Measurements from ENCODE around the gene RNASE7.
"Not testable (repeated sequence)": the region's sequence is repeated elsewhere in the genome, so short reads cannot be mapped to it uniquely, and the experiment has no call there.

Gene RNASE7

DNA sequence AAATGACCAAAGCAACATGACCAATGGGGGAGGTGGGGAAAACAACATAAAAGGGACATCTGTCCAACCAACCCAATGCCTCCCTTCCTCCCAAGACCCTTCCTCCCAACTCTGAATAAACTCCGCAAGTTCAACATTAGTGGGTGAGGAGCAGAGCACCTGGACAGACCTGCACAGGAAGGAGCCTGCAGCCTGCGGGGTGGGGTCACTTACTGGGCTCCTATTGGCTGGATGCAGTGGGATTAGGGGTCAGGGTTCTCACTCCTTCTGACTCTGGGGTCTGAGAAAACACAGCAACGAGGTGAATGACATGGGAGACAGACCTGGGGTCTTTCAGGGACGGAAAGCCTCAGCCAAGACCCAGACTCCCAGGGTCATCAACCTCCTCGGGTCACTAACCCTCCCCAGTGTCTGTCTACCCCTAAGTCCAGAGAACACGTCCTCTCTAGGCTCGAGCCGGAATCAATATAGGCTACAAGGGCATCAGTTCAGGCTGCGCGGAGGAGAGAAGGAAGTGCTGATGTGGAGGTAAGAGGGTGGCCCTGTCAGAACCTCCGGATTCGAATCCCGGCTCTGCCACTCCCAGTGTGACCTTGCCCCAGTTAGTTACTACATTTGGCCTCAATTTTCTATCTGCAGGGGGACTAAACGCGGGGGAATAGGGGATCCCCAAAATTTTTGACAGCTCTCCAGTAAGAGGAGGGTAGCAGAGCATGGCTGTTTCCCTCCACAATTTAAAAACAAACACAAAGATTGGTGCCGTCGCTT is 18.2 kb upstream of the RNASE7 start:
- DNase-seq = no peak

DNA sequence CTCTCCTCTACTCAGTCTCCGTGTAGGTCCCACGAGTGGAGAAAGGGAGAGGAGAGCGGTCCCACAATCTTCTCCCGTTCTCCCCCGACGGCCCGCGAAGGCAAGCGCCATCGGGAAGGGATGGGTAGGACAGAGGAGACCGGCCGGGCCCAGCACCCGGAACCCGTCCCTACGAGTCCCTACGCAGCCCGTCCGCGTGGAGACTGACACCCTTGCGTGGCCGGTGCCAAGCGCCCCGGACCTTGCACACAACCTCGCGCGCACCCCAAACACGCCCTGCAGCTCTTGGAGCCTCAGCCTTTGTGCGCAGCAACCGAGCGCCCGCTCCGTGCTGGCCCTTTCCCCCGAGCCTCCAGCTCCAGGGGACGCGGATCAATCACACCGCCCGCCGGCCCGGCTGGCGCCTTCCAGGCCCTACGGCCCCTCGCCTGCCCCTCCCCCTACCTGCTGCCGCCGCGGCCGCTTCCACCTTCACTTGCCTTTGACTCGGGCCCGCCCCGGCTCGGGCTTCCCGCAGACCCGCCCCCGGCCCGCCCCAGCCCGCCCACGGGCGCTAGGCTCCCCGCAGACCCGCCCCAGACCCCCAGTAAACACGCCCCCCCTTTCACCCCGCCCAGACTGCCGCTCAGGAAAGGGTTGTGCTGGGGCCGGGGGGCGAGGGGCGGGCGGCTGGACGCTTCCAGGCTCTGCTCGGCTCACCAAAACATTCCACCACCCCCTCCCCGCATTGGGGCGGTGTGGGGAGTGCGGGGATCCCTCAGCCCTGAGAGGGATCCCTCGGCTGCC is 17.4 kb upstream of the RNASE7 start, which contains the start of gene NDRG2:
TSS of gene NDRG2 (minus strand) at position 477 of the 786 bp plus-strand sequence. CDS start 1,746 bp downstream, outside the sequence.
- DNase-seq = peak; percentile 68

DNA sequence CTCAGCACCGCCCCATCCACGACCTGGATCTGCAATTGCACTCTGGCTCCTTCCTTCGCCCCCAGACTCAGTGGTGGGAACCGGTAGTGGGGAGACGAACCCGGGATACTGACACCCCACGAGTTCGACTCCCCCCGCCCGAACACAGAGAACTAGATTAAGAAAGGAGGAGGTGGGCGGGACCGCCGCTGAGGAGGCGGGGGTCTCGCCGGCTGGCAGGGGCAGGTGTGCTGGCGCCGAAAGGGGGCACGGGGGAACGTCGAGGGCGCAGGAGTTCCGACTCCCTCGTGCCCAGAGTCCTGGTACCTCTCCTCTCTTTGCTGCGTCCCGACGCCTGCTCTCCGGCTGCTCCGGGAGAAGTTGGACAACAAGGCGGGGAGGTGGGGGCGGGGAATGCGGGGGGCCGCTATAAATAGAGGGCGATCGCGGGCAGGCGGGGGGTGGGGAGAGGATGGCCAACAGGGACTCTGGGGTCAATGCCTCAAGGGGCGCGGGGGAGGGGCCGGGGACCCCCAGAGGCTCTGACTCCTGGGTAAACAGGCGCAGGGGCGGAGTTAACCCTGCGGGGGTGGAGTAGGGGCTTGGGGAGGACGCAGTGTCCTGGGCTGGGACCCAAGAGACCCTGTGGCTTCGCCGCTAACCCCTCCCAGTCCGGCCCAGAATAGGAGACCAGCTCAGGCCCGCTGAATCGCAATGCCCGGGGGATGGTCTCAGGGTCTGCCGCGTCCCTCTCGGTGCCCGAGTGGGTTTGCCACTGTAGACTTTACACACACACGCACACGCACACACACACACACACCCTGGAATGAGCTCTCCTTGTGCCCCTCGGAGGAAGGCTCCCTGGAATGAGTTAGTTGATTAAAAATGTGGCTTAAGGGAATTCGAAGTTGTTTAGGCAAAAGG is 16.5 kb upstream of the RNASE7 start:
- no peak for DNase-seq

DNA sequence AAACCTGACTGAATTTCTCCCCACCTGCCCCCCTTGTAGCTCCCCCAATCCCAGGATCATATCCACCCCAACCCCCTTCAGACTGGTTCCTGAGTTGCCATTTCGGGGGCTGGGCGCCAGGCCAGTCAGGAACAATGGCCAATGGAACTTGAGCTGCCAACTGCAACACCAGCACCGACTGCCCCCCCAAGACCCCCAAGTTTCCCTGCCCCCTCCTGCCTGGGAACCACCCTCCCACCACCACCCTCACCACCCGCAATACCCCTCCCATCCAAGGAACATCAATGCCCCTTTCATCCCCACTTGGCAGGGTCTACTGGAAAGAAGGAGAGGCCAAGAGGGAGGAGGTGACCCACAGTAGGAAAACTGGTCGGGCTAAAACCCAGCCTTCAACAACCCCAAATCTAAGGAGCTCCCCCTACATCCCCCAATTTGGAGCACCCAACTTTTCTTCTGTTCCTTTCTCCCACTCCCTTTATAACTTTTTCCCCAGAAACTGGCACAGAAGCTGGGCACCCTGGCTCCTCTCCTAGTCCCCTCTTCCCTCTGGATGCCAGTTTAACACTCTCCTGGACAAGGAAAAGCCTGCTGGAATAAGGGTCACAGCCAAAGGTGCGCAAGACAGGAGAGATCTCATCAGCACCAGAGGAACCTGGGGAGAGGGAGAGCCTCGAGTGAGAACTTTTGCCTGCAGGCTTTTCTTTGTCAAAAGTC is 15.7 kb upstream of the RNASE7 start:
- no peak for DNase-seq

DNA sequence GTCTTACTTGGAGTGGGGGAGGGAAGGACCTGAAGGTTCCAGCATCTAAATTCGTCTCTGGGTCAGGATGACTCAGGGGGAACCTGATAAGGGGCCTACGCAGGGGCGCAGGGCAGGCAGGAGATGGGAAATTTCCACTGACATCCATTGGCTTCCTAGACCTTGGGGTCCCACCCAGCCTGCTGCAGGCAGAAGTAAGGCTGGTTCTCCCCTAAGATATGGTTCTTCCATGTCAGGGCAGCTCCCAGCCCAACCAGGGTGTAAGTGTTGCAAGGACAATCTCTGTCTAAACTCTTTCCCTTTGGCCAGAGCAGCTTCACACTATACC is 15.2 kb upstream of the RNASE7 start:
- DNase-seq = no peak

DNA sequence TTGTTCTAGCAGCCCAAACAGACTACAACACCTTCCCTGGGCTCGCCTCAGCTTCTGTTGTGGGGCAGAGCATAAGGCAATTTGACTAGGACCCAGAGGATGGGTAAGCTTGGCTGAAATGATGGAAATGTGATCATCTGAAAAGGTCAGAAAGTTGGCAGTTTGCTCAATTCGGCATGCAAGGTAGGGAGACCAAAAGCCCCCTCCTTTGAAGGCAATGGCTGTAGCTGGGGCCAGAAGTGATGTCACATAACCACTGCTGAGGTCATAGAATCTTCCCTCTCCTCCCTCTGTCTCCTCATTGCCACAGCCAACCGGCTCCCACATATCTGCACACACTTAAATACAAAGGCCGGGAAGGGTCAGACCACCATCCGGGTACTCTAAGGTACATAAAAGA is 12.2 kb upstream of the RNASE7 start, which contains the start of gene TPPP2:
TSS of gene TPPP2 (plus strand) at position 301 of the 400 bp plus-strand sequence. CDS start 365 bp downstream, outside the sequence.
- DNase-seq = no peak

DNA sequence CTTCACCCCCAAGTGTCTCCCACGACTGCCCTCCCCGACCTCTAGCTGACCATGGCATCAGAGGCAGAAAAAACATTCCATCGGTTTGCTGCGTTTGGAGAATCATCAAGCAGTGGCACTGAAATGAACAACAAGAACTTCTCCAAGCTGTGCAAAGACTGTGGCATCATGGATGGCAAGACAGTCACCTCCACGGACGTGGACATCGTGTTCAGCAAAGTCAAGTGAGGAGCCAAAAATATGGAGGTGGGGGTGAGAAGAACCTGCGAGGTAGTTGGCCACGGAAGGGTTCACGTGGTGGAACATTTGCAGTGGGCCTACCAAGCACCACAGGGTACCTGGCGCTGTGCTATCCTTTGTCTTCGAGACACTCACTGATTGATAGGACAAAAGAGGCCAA is 11.6 kb upstream of the RNASE7 start:
- DNase-seq = no peak

DNA sequence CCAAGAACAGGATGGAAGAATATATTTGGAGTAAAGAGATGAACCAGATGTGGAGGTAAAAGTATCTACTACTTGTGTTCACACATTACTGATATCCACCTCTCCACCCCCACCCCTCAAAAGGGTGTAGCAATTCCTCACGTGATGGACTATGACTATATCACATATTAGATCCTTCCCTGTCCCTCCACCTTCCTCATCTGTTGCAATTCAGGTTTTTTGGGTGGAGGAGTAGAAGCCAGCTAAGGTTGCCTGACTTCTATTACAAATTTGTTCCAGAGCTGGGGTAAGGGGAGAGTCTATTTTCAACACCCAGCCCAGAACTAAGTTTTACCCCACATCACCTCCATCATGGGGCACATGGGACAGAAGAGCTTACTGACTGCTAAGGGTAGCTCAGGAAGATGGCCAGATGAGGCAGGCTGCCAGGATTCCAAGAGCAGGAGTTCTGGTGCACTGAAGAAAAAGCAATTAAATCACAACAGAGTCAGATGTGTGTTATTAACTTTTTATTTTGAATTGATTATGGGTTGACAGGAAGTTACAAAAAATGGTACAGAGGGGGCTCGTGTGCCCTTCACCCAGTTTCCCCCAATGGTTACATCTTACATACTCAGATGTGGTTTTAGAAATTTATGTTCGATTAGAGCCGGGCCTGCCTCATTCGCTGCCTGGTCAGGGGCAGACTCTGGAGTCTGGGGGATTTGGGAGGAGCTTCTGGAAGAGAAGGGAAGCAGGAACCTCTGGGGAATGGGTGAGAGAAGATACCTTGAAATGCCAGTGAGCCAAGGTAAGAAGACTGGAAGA is 9.6 kb upstream of the RNASE7 start:
- no peak for DNase-seq

DNA sequence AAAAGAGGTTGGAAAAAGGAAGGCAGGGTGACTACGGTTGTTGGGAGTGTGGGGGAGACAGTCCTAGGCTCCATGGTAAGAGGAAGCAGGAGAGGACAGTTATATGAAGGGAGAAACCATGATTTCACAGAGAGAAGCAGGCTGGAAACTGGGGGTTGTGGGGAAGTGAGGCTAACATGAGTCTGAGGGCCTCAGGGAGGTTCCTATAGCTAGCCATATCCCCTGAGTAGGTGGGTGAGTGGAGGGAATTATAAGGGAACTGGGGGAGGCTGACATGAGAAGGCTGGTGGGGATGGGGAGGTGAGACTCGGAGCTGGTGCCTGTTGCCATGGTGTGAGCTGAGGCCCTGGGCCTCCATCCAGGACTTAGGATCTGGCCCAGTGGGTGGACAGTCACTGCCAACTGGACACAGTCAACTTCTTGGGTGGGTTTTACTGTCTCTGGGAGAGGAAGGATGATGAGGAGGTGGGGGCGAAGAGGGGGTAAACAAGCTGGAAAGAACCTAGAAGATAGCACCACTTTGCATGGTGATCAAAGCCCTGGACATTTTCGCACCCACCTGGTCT is 8.9 kb upstream of the RNASE7 start:
- no peak for DNase-seq

DNA sequence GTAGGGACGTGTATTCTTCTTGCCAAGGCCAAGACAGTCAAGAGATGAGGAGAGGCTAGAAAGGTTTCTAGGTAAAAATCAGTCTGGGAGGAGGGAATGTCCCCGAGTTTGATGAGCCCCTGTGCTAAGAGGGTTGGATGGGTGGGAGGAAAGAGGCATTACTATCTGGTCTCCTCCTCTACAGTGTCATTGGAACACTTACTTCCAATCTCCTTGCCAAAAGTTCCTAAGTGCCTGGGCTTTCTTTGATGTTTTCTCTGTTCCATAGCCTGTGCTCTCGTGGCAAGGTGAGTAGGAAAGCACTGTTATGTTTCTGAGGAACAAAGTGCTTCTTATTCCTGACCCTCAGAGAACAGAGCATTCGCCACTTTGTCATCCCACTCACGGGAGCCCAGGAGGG is 7.5 kb upstream of the RNASE7 start, which contains the start of gene RNASE13:
TSS of gene RNASE13 (minus strand) at position 101 of the 400 bp plus-strand sequence. CDS start 519 bp downstream, outside the sequence.
- DNase-seq = no peak

DNA sequence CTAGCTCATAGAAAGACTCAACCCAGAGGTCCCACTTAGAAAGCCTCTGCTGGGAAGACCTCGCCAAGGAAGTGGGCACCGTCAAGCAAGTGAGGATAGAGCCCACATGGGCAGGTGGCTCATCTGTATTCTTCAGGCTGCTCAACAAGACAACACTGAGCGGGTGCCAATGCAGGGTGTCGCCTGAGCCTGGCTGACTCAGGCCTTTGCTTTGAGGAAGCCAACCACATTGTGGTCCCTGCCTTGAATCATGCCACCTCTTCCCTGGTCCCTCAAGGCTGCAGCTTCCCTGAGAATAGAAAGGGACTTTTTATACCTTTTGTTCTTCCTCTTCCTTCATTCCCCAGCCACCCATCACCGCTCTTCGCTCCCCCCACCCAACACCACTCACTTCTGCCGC is 5.4 kb upstream of the RNASE7 start:
- no peak for DNase-seq

DNA sequence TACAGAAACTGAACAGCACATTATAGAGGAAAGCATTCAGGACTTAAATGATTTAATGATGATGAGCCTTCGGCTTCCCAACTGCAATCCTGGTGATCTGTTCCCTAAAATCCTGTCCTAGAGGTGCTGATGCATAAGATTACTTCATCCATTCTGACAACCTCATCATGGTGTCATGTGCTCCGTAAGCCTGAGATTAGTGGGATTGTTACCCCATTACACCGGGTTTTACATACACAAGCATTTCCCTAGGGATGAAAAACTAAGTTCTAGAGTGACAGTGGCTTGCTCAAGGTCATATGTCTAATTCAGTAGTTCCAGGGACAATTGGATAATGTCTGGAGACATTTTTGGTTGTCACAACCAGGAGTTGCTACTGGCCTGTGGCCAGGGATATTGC is 5.0 kb upstream of the RNASE7 start:
- no peak for DNase-seq

DNA sequence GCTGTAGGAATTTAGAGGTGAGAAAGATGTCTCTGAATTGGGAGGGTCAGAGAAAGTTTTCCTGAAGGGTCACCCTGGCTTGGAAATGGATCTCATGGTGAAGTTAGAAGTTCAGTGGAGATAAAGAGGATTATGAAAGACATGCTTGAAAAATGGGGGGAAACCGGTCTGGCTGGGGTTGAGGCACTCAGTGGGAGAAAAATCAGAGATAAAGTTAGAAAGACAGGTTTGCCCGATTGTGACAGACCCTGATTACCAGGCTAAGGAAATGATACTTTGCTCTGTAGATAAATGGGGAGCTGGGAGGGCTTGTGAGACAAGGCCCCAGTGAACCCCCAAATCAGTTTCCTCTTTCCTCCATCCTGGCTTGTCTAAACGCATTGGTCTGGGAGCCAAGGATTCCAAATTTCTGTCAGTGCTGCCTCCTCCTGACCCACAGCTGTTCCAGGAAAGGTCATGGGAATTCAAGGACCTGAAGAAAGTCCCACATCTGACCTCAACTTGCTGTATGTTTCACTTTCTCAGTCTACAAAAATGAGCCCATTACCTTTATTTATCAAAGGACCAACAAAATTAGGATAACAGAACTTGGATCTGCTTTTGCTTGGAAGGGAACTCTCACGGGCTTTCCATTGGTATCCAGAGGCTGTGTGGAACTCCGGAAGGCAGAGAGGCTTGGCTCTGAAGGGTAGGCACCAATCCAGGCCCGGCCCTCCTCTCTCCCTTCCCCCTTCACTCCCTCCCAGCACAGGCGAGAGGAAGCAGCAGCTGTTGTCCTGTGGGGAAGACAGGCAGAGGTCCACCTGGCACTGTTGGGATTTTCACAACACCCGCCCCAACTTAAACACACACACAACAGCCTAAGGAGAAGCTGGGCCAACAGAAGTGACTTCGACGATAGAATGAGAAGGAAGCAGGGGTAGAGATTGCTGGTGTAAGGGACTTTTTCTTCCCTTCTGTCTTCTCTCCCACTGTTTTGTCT is 3.4 kb upstream of the RNASE7 start:
- no peak for DNase-seq

DNA sequence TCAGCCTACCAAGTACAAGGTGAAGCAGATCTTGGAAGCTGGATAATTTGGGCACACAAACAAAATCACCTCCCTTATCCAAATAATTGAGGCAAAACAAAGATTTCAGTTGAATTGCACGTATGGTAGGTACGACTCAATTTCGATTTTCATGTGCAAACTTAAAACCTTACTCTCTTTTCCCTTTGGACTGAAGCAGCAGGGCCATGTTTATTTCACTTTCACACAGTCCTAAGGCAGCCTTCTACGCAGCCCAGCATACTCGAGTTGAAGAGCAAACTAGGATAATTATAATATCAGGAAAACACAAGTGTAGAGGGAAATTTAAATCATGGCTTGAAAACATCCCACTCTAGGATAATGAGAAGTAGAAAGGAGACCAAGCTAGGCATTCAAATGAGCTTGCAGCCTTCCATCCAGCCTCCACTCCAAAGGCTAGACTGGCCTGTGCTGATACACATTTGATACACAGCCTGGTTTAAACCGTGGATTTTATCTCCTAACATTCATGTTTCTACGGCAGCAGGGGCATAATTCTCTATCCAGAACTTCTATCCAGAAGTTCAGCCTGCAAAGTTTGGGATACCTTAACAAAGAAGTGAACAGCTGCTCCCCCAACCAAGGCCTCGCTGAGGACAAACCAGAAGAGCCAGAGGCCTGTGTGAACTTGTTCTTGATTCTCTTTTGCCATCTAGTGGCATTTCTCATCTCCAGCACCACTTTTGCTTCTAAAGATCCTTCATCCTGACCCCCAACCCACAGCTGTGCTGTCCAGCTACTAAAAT is 2.4 kb upstream of the RNASE7 start:
- DNase-seq = no peak

DNA sequence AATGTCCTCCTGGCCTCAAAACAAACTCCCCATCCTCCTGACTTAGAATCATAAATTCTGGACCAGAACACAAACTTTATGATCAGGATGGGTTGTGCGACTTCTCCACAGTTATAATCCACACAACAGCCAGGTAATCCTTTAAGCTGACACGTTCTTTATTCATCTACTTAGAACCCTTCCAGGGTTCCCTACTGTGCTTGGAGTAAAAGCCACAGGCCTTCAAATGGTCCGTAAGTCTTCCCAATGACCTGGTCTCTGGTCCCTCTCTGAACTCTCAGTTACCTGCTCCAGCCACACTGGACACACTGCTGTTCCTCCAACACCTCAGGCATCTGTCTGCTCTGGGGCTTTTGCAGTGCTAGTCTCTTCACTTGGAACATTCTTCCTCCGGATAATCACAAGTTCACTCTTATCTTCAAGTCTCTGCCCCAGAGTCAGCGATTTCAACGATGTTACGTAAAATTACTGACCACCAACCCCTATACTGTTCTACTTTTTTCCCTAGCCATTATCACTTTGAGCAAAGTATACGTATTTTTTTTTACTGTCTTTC is 1.7 kb upstream of the RNASE7 start:
- DNase-seq = no peak

DNA sequence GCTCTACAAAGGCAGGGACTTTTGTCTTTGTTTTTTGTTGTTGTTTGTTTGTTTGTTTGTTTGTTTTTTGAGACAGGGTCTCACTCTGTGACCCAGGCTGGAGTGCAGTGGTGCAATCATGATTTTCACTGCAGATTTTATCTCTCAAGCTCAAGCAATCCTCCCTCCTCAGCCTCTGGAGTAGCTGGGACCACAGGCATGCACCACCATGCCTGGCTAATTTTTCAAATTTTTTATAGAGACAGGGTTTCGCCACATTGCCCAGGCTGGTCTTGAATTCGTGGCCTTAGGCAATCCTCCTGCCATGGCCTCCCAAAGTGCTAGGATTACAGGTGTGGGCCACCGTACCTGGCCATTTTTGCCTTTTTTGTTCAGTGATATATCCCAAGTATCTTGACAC is 1.2 kb upstream of the RNASE7 start:
- DNase-seq = not testable (repeated sequence)

DNA sequence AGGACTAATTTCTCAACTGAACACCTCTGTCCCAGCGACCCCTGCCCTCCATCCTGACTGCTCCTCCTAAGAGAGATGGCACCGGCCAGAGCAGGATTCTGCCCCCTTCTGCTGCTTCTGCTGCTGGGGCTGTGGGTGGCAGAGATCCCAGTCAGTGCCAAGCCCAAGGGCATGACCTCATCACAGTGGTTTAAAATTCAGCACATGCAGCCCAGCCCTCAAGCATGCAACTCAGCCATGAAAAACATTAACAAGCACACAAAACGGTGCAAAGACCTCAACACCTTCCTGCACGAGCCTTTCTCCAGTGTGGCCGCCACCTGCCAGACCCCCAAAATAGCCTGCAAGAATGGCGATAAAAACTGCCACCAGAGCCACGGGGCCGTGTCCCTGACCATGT is 756 bp downstream of the RNASE7 start:
- no peak for DNase-seq

DNA sequence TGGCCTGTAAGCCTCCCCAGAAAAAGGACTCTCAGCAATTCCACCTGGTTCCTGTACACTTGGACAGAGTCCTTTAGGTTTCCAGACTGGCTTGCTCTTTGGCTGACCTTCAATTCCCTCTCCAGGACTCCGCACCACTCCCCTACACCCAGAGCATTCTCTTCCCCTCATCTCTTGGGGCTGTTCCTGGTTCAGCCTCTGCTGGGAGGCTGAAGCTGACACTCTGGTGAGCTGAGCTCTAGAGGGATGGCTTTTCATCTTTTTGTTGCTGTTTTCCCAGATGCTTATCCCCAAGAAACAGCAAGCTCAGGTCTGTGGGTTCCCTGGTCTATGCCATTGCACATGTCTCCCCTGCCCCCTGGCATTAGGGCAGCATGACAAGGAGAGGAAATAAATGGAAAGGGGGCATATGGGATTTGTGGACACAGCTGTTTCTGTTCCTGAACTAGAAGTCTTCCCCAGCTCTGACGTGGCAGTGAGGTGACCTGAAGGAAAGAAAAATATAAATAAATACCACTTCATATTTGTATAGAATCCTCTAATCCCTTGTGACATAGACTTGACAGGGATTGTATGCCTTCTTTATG is 1.3 kb downstream of the RNASE7 start:
- DNase-seq = no peak
